Activated T-cell treated with anti-CD3 and anti-CD28 coated beads, Interleukin-2, amount 50 U/mL, for 4 hours (primary cell): ENCODE data around the gene INKA2. TPM values are rescaled to one million over a fixed set of nuclear protein-coding genes. Genes with fewer than 3 reads are reported as not detected.
"Not testable (repeated sequence)": the region's sequence is repeated elsewhere in the genome, so short reads cannot be mapped to it uniquely, and the experiment has no call there.

Experiments
- ATAC-seq, 2 donors: fragments of 200-7000 bp; cut with Tn5 transposase; one replicate each; pipeline ENCODE4 v1.10.0; 2021
- DNase-seq: peaks from one replicate; pipeline ENCODE4 v3.0.0-alpha.2; 2020
- H3K27me3 Mint-ChIP-seq: one replicate; pipeline ENCODE4 v1.8.0; 2021; ENCODE audit warnings: low read depth, mixed read lengths
- H3K36me3 Mint-ChIP-seq: one replicate; pipeline ENCODE4 v1.8.0; 2022; ENCODE audit warnings: mixed read lengths; ENCODE audit not compliant: insufficient read depth
- H3K4me1 Mint-ChIP-seq: one replicate; pipeline ENCODE4 v1.8.0; 2021; ENCODE audit warnings: low read depth, mixed read lengths
- H3K4me3 Mint-ChIP-seq: one replicate; pipeline ENCODE4 v1.8.0; 2021; ENCODE audit warnings: mild to moderate bottlenecking, moderate library complexity, mixed read lengths
- H3K9me3 Mint-ChIP-seq: one replicate; pipeline ENCODE4 v1.8.0; 2021; ENCODE audit warnings: mixed read lengths
- total RNA-seq, 3 donors: library from RNA; stranded (reverse); gene quantifications; one replicate each; pipeline ENCODE4 v1.2.1, GENCODE V29; 2021

INKA2 gene
- total RNA-seq, 3 donors from 2014 or later: 0.25 to 0.82 (median 0.76) TPM

GRCh38 chr1:111742938-111743549 lies 3.8 kb upstream of the INKA2 start:
- Mint-ChIP-seq H3K27me3 (peaks cover 27% of the 10 kb centered on the region), H3K9me3 (no peaks in the 10 kb centered on the region), H3K4me1 (peaks cover 10% of the 10 kb centered on the region), H3K36me3 (no peaks in the 10 kb centered on the region), H3K4me3 (no peak overlapping the region)
- DNase-seq (no peak), ATAC-seq (no peak)

GRCh38 chr1:111742292-111742691 lies 3.1 kb upstream of the INKA2 start:
- not testable (repeated sequence) for DNase-seq
- Mint-ChIP-seq H3K27me3 (peaks cover 35% of the 10 kb centered on the region), H3K4me1 (peaks cover 17% of the 10 kb centered on the region)

GRCh38 chr1:111739925-111740765 lies 950 bp upstream of the INKA2 start:
- ATAC-seq: peak in 1 of 2 donors; percentile 6
- H3K9me3 Mint-ChIP-seq: no peaks in the 10 kb centered on the region

More at GRCh38 chr1:111742292-111742691, 3.1 kb upstream of the INKA2 start:
- H3K9me3 Mint-ChIP-seq, H3K4me3 Mint-ChIP-seq, H3K36me3 Mint-ChIP-seq, ATAC-seq: not testable (repeated sequence)

DNA sequence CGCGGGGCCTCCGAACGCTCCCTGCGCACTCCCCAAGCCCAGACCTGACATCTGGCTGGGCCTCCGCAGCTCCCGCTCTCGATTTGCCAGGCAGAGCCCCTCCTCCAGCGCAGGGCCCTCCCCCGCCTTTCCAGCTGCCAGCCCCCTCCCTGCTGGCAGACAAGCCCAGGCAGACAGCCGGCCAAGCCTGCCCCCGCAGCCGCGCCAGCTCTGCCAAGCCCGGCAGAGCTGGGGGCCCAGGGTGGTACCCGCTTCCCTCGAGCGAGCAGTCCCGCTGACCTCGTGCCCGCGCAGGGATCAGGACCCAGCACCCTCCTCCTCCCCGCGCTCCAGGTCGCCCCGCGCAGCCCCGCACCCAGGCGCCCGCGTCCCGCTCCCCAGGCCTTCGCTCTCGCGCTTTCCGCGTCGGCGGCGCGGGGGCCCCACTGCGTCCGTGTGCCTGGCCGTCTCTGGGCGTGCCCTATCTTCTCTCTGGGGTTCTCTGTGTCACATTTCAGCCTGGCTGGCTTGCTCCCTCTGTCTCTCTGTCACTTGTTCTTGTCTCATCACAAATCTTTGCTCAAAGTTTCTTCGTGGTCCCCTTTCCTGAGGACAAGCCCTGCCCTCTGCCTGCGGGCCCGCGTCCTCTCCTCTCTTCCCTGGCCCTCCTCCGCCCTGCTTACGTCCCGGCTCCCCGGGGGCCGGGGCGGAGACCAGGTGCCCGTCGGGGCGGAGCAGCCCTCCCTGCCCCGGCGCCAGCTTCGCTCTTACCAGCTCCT lies 580 bp downstream of the INKA2 start:
- no peaks in the 10 kb centered on the region for H3K9me3 Mint-ChIP-seq
- DNase-seq: peak; percentile 39
- peak; percentile 59 to 63 for ATAC-seq
- H3K27me3 Mint-ChIP-seq: peaks cover 36% of the 10 kb centered on the region
- H3K4me3 Mint-ChIP-seq: peak overlapping the region; percentile 84
- peaks cover 17% of the 10 kb centered on the region for H3K4me1 Mint-ChIP-seq
- H3K36me3 Mint-ChIP-seq: no peaks in the 10 kb centered on the region

More at GRCh38 chr1:111739925-111740765, 950 bp upstream of the INKA2 start:
- Mint-ChIP-seq H3K4me3 (peak overlapping the region; percentile 84), H3K4me1 (peaks cover 17% of the 10 kb centered on the region), H3K27me3 (peaks cover 37% of the 10 kb centered on the region), H3K36me3 (no peaks in the 10 kb centered on the region)
- no peak for DNase-seq

- DNase-seq: no peak
- no peak for ATAC-seq
- Mint-ChIP-seq H3K36me3 (no peaks in the 10 kb centered on the region), H3K4me1 (peaks cover 17% of the 10 kb centered on the region), H3K4me3 (peak overlapping the region; percentile 84), H3K9me3 (no peaks in the 10 kb centered on the region), H3K27me3 (peaks cover 35% of the 10 kb centered on the region)
Measured at GRCh38 chr1:111738133-111738435, 1.1 kb downstream of the INKA2 start.

- H3K4me1 Mint-ChIP-seq: peaks cover 17% of the 10 kb centered on the region
- H3K9me3 Mint-ChIP-seq: no peaks in the 10 kb centered on the region
- H3K4me3 Mint-ChIP-seq: peak overlapping the region; percentile 84
- H3K36me3 Mint-ChIP-seq: no peaks in the 10 kb centered on the region
- H3K27me3 Mint-ChIP-seq: peaks cover 35% of the 10 kb centered on the region
- no peak for ATAC-seq
- DNase-seq: no peak
Measured at GRCh38 chr1:111737216-111738132, 1.7 kb downstream of the INKA2 start.

GRCh38 chr1:111736548-111737215 lies 2.5 kb downstream of the INKA2 start:
- ATAC-seq (no peak), DNase-seq (no peak)
- H3K4me1 Mint-ChIP-seq: peaks cover 17% of the 10 kb centered on the region
- peaks cover 29% of the 10 kb centered on the region for H3K27me3 Mint-ChIP-seq
- no peaks in the 10 kb centered on the region for H3K36me3 Mint-ChIP-seq
- no peaks in the 10 kb centered on the region for H3K9me3 Mint-ChIP-seq
- H3K4me3 Mint-ChIP-seq: no peak overlapping the region

DNA sequence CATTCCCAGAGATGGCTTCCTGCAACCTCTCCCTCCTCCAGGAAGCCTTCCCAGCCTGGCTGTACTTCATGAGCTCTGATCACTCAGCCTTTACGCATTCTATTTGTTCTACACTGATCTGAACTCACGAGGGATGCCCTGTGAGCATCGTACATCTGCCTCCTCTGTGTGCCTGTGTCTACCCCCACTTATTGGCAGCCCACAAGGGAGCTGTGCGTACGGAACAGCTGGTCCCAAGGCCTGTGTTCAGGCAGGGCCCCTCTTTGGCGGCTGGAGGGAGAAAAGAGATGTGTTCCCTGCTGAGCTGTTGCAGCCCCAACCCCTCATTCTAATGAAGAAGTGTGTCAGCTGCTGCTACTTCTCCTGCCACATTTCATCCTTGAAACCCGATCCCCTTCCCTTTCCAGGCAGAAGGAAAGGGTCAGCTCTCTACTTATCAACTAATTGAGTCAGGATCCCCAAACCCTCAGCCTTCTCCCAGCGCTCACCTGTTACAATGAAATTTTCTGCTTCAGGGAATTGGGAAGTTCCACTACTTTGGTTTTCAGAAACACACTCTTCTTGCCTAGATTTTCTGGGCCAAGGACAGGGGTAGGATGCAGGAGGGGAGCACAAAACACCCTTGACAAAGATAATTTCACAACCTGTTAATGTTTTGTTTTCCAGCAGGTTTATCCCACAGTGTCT lies 3.2 kb downstream of the INKA2 start:
- no peak for ATAC-seq

GRCh38 chr1:111735321-111735720 lies 3.9 kb downstream of the INKA2 start:
- H3K27me3 Mint-ChIP-seq: peaks cover 17% of the 10 kb centered on the region
- ATAC-seq: no peak
- H3K4me3 Mint-ChIP-seq: no peak overlapping the region
- H3K9me3 Mint-ChIP-seq: no peaks in the 10 kb centered on the region
- H3K4me1 Mint-ChIP-seq: peaks cover 16% of the 10 kb centered on the region
- no peaks in the 10 kb centered on the region for H3K36me3 Mint-ChIP-seq
- no peak for DNase-seq

More for the DNA sequence above, 3.2 kb downstream of the INKA2 start:
- Mint-ChIP-seq H3K9me3 (no peaks in the 10 kb centered on the region), H3K4me3 (no peak overlapping the region), H3K36me3 (no peaks in the 10 kb centered on the region), H3K27me3 (peaks cover 23% of the 10 kb centered on the region), H3K4me1 (peaks cover 17% of the 10 kb centered on the region)
- no peak for DNase-seq

DNA sequence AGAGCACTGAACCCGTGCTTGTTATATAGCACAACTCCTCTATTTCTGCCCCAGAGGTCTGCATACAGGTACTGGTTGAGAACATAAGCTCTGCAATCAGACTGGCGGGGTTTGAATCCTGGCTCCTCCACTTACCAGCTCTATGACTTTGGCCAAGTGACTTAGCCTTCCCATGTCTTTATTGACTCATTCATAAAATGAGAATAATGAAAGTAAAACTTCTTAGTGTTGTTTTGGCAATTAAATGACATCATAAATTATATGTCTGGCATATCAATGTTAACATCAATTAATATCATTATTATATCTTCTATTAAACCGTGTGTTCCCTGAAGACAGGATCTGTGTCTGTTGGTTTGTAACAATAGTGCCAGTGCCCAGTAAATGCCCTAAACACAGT lies 4.3 kb downstream of the INKA2 start:
- Mint-ChIP-seq H3K9me3 (no peaks in the 10 kb centered on the region), H3K4me3 (no peak overlapping the region), H3K27me3 (peaks cover 13% of the 10 kb centered on the region), H3K36me3 (no peaks in the 10 kb centered on the region), H3K4me1 (peaks cover 14% of the 10 kb centered on the region)
- DNase-seq: no peak
- ATAC-seq: no peak

- Mint-ChIP-seq H3K36me3 (no peaks in the 10 kb centered on the region), H3K4me3 (no peak overlapping the region), H3K9me3 (no peaks in the 10 kb centered on the region), H3K4me1 (peaks cover 12% of the 10 kb centered on the region), H3K27me3 (peaks cover 11% of the 10 kb centered on the region)
- DNase-seq (no peak), ATAC-seq (no peak)
Measured at GRCh38 chr1:111734426-111734825, 4.8 kb downstream of the INKA2 start.

GRCh38 chr1:111733992-111734341 lies 5.2 kb downstream of the INKA2 start:
- Mint-ChIP-seq H3K4me3 (no peak overlapping the region), H3K4me1 (peaks cover 12% of the 10 kb centered on the region), H3K27me3 (peaks cover 11% of the 10 kb centered on the region), H3K9me3 (no peaks in the 10 kb centered on the region), H3K36me3 (no peaks in the 10 kb centered on the region)
- DNase-seq (no peak), ATAC-seq (no peak)
